Effector memory CD4-positive, alpha-beta T cell (primary cell): ENCODE results near the gene M6PR.
"Not testable (repeated sequence)": the region's sequence is repeated elsewhere in the genome, so short reads cannot be mapped to it uniquely, and the experiment has no call there.

ENCODE experiments used
- DNase-seq, 3 donors: peaks; one replicate each; pipeline ENCODE4 v3.0.0-alpha.2; 2020
- H3K27ac ChIP-seq: 2 replicates; pipeline ENCODE4 v1.7.0; 2013; ENCODE audit warnings: mild to moderate bottlenecking, low read length, moderate library complexity; ENCODE audit not compliant: insufficient read depth, poor library complexity, severe bottlenecking
- H3K27me3 ChIP-seq: replicated peaks from 2 replicates; pipeline ENCODE4 v1.7.0; 2013; ENCODE audit warnings: mild to moderate bottlenecking, low read length; ENCODE audit not compliant: insufficient read depth, control insufficient read depth, poor library complexity, severe bottlenecking
- H3K36me3 ChIP-seq: 2 replicates; pipeline ENCODE4 v1.7.0; 2013; ENCODE audit warnings: mild to moderate bottlenecking, low read length, moderate library complexity; ENCODE audit not compliant: control insufficient read depth, insufficient read depth
- H3K4me1 ChIP-seq: 2 replicates; pipeline ENCODE4 v1.7.0; 2013; ENCODE audit warnings: low read length, mild to moderate bottlenecking; ENCODE audit not compliant: control insufficient read depth, insufficient read depth, poor library complexity, severe bottlenecking
- H3K4me3 ChIP-seq: 2 replicates; pipeline ENCODE4 v1.7.0; 2013; ENCODE audit warnings: low read length, low read depth, mild to moderate bottlenecking; ENCODE audit not compliant: insufficient read depth, poor library complexity, severe bottlenecking
- H3K9me3 ChIP-seq: 2 replicates; pipeline ENCODE4 v1.7.0; 2013; ENCODE audit warnings: mild to moderate bottlenecking, low read length, moderate library complexity; ENCODE audit not compliant: control insufficient read depth

M6PR gene

GRCh38 chr12:8914716-8915526 lies 34.5 kb downstream of the M6PR start:
- Histone ChIP-seq H3K4me1 (peaks cover 16% of the 10 kb centered on the region), H3K27ac (peak overlapping the region; percentile 52), H3K4me3 (peak overlapping the region; percentile 68), H3K27me3 (no peaks in the 10 kb centered on the region), H3K9me3 (no peaks in the 10 kb centered on the region), H3K36me3 (peaks cover 6% of the 10 kb centered on the region)
- peak; percentile 43 to 56 (median 55) for DNase-seq

GRCh38 chr12:8914033-8914715 lies 35.3 kb downstream of the M6PR start, which contains the start of gene PHC1:
Gene PHC1, plus strand, starts transcription at chr12:8914509. Its CDS starts 3,169 bp downstream, at chr12:8917678.
- H3K4me3 ChIP-seq, result peak within 1 kb of the TSS; percentile 68
- H3K36me3 ChIP-seq, H3K27me3 ChIP-seq, H3K9me3 ChIP-seq: not testable (repeated sequence)
- peaks cover 16% of the 10 kb centered on the region for H3K4me1 ChIP-seq
- peak within 1 kb of the TSS; percentile 90 for H3K27ac ChIP-seq
- DNase-seq, result peak; percentile 74 to 80 (median 79)

- Histone ChIP-seq H3K27me3 (no peaks in the 10 kb centered on the region), H3K9me3 (no peaks in the 10 kb centered on the region), H3K4me3 (peak overlapping the region; percentile 65), H3K4me1 (peaks cover 16% of the 10 kb centered on the region), H3K27ac (peak overlapping the region; percentile 90), H3K36me3 (no peaks in the 10 kb centered on the region)
- DNase-seq, result no peak
Observed at GRCh38 chr12:8913702-8914032, 35.8 kb downstream of the M6PR start.

GRCh38 chr12:8912914-8913313 lies 36.5 kb downstream of the M6PR start:
- Histone ChIP-seq H3K27me3 (no peaks in the 10 kb centered on the region), H3K4me1 (peaks cover 16% of the 10 kb centered on the region), H3K27ac (peak overlapping the region; percentile 47), H3K4me3 (no peak overlapping the region), H3K36me3 (no peaks in the 10 kb centered on the region), H3K9me3 (no peaks in the 10 kb centered on the region)
- DNase-seq, result no peak

GRCh38 chr12:8911606-8912268 lies 37.7 kb downstream of the M6PR start:
- no peak overlapping the region for H3K27ac ChIP-seq
- H3K4me1 ChIP-seq, result peaks cover 16% of the 10 kb centered on the region
- no peak overlapping the region for H3K4me3 ChIP-seq
- H3K9me3 ChIP-seq, result no peaks in the 10 kb centered on the region
- H3K36me3 ChIP-seq, result no peaks in the 10 kb centered on the region
- no peak for DNase-seq
- H3K27me3 ChIP-seq, result no peaks in the 10 kb centered on the region

GRCh38 chr12:8909752-8910151 lies 39.7 kb downstream of the M6PR start:
- DNase-seq, result no peak
- H3K9me3 ChIP-seq, result no peaks in the 10 kb centered on the region
- H3K27me3 ChIP-seq, result no peaks in the 10 kb centered on the region
- H3K4me1 ChIP-seq, result peaks cover 6% of the 10 kb centered on the region
- no peak overlapping the region for H3K4me3 ChIP-seq
- H3K36me3 ChIP-seq, result no peaks in the 10 kb centered on the region
- no peak overlapping the region for H3K27ac ChIP-seq

- Histone ChIP-seq H3K4me3 (no peak overlapping the region), H3K36me3 (no peaks in the 10 kb centered on the region), H3K4me1 (no peaks in the 10 kb centered on the region), H3K27me3 (no peaks in the 10 kb centered on the region), H3K9me3 (no peaks in the 10 kb centered on the region), H3K27ac (no peak overlapping the region)
- no peak for DNase-seq
Observed at GRCh38 chr12:8907513-8907912, 41.9 kb downstream of the M6PR start.

GRCh38 chr12:8906266-8907180 lies 42.9 kb downstream of the M6PR start:
- H3K36me3 ChIP-seq, result no peaks in the 10 kb centered on the region

GRCh38 chr12:8905546-8905945 lies 43.9 kb downstream of the M6PR start:
- no peaks in the 10 kb centered on the region for H3K9me3 ChIP-seq
- no peak for DNase-seq
- no peaks in the 10 kb centered on the region for H3K27me3 ChIP-seq
- H3K4me1 ChIP-seq, result no peaks in the 10 kb centered on the region
- H3K4me3 ChIP-seq, result no peak overlapping the region
- H3K27ac ChIP-seq, result no peak overlapping the region
- no peaks in the 10 kb centered on the region for H3K36me3 ChIP-seq

More at GRCh38 chr12:8906266-8907180, 42.9 kb downstream of the M6PR start:
- Histone ChIP-seq H3K4me3 (no peak overlapping the region), H3K27me3 (no peaks in the 10 kb centered on the region), H3K4me1 (no peaks in the 10 kb centered on the region), H3K9me3 (no peaks in the 10 kb centered on the region), H3K27ac (no peak overlapping the region)
- no peak for DNase-seq
